Retina (tissue), 1 donor: ENCODE measurements around the gene COL21A1.

Source experiments
- DNase-seq: peaks from one replicate; pipeline ENCODE4 v3.0.0-alpha.2; 2016

Gene COL21A1

GRCh38 chr6:56176741-56177140, 70.6 kb downstream of the COL21A1 start:
- no peak for DNase-seq

- DNase-seq, result no peak
Observed at GRCh38 chr6:56173228-56173627, 74.2 kb downstream of the COL21A1 start.

- DNase-seq, result no peak
Observed at GRCh38 chr6:56172144-56172543, 75.2 kb downstream of the COL21A1 start.

- no peak for DNase-seq
Observed at GRCh38 chr6:56169366-56169765, 78.0 kb downstream of the COL21A1 start.

- DNase-seq, result no peak
Observed at GRCh38 chr6:56168596-56168995, 78.8 kb downstream of the COL21A1 start.

GRCh38 chr6:56162081-56162480, 85.3 kb downstream of the COL21A1 start:
- DNase-seq, result no peak

GRCh38 chr6:56160489-56160888, 86.9 kb downstream of the COL21A1 start:
- no peak for DNase-seq

- DNase-seq, result peak; percentile 8
Observed at GRCh38 chr6:56158571-56158970, 88.8 kb downstream of the COL21A1 start.

- no peak for DNase-seq
Observed at GRCh38 chr6:56156643-56157042, 90.7 kb downstream of the COL21A1 start.

- no peak for DNase-seq
Observed at GRCh38 chr6:56155634-56156141, 91.7 kb downstream of the COL21A1 start.

- no peak for DNase-seq
Observed at GRCh38 chr6:56154076-56154475, 93.3 kb downstream of the COL21A1 start.

- peak; percentile 44 for DNase-seq
Observed at GRCh38 chr6:56152611-56153010, 94.8 kb downstream of the COL21A1 start.

- no peak for DNase-seq
Observed at GRCh38 chr6:56151609-56152224, 95.7 kb downstream of the COL21A1 start.

GRCh38 chr6:56148488-56149186, 98.7 kb downstream of the COL21A1 start:
- no peak for DNase-seq

- no peak for DNase-seq
Observed at GRCh38 chr6:56147766-56148165, 99.6 kb downstream of the COL21A1 start.

GRCh38 chr6:56146086-56146485, 101.3 kb downstream of the COL21A1 start:
- no peak for DNase-seq

- DNase-seq, result no peak
Observed at GRCh38 chr6:56145616-56146015, 101.8 kb downstream of the COL21A1 start.

GRCh38 chr6:56144538-56145324, 102.6 kb downstream of the COL21A1 start:
- DNase-seq, result no peak

- DNase-seq, result no peak
Observed at GRCh38 chr6:56143796-56144195, 103.6 kb downstream of the COL21A1 start.

GRCh38 chr6:56140090-56140489, 107.3 kb downstream of the COL21A1 start:
- DNase-seq, result no peak

- no peak for DNase-seq
Observed at GRCh38 chr6:56115715-56116114, 131.7 kb downstream of the COL21A1 start.

GRCh38 chr6:56109149-56109548, 138.2 kb downstream of the COL21A1 start:
- no peak for DNase-seq

GRCh38 chr6:56106231-56106630, 141.1 kb downstream of the COL21A1 start:
- DNase-seq, result no peak

GRCh38 chr6:56104591-56104990, 142.8 kb downstream of the COL21A1 start:
- DNase-seq, result no peak
